NCI-H510A (cell line): ENCODE data around the gene HES6.
"Not testable (repeated sequence)": the region's sequence is repeated elsewhere in the genome, so short reads cannot be mapped to it uniquely, and the experiment has no call there.

Experiments
- DNase-seq: peaks from one replicate; lab custom pipeline; 2025; lab: John Stamatoyannopoulos, UW

The HES6 gene

DNA sequence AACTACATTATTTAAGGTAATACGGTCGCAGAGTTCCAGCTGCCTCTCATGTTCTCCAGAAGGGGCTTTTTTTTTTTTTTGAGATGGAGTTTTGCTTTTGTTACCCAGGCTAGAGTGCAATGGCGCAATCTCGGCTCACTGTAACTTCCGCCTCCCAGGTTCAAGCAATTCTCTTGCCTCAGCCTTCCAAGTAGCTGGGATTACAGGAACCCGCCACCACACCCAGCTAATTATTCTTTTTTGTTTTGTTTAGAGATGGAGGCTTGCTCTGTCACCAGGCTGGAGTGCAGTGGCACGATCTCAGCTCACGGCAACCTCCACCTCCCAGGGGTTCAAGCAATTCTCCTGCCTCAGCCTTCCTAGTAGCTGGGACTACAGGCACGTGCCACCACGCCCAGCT lies 33.6 kb upstream of the HES6 start:
- DNase-seq = not testable (repeated sequence)

DNA sequence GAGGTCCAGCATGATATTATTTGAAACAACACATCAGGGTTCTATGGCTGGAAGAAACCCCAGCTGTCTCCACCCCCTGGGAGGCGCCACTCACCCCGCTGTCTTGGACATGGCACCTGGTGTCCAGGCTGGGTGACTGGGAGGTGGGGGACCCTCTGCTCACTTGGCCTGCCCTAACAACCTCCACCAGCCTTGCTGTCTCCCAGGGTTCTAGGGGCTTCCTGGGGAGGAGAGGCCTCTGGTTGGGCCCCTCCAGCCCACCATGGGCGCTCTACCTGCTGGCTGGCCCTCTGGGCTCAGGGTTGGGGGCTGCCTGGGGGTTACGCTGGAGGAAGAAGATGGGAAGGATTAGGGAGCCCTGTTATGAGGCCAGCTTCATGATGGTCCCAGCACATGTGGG lies 32.3 kb upstream of the HES6 start:
- DNase-seq = no peak

DNA sequence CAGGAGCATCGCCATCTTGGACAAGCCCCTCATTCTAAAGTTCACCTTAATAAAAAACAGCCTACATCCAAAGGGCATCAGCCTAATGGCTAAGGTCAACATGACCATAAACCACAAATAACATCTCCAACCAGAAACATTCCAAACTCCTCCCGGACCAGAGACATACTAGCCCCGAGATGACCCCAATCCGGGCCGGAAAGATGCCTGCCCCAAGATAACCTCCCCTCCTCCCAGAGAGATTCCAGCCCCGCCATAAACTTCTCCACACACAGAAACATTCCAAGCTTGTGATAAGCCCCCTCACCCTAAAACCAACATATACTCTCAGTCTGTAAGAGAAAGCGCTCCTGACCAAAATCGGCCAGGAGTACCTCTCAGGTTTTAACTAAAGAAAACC lies 31.8 kb upstream of the HES6 start:
- not testable (repeated sequence) for DNase-seq

GRCh38 chr2:238271061-238271554 lies 31.3 kb upstream of the HES6 start:
- DNase-seq = no peak

DNA sequence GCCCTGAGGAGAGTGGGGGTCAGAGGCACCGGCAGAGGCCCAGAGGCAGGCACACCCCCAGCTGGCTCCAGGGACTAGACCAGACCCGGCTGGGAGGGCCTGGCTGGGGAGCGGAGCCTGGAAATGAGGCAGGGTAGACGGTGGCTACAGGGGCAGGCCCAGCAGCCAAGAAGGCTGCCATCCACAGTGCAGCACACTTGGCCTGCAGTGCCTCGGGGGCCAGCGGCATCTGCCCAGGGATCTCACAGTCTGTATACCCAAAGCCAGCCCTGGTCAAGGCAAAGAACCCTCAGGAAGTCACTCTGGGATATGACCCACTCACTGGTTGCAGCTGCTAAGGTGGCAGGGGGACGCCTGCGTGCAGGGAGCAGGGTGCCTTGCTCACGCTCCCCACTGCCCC lies 30.8 kb upstream of the HES6 start:
- DNase-seq = no peak

DNA sequence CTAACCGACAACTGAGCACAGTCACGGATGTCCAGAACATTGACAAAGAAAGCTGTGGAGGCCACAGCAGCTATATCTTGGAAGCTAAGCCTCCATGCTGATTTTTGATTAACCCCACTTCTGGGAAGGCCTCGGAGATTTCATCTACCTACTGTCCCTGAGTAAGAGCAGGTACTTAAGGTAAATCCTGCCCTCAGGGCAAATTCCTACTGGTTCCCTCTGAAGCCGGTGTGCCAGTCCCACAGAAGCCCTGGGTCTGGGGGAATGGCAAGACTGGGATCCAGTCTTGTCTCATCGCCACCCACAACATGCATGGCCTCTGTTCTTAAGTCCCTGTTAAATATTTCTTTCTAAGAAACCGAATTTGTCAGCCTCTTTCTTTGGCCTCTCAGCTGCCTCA lies 29.9 kb upstream of the HES6 start:
- no peak for DNase-seq

- no peak for DNase-seq
Observed at GRCh38 chr2:238267884-238268680, 28.2 kb upstream of the HES6 start.

DNA sequence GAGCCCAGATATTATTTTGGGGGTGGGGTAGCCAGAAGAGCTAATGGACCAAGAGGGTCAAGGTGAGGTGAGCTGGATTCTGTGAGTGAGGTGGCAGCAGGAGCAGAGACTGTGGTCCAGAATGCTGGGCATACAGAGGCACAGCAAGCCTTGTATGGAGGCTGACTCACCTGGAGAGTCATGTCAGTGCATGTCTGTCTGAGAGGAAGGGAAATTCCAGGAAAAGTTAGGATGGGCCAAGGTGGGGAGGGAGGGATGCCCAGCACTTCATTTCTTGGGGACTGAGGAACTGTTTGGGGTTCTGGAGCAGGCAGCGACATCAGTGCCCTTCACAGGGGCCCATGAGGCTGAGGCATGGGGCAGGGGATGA lies 27.5 kb upstream of the HES6 start:
- no peak for DNase-seq

DNA sequence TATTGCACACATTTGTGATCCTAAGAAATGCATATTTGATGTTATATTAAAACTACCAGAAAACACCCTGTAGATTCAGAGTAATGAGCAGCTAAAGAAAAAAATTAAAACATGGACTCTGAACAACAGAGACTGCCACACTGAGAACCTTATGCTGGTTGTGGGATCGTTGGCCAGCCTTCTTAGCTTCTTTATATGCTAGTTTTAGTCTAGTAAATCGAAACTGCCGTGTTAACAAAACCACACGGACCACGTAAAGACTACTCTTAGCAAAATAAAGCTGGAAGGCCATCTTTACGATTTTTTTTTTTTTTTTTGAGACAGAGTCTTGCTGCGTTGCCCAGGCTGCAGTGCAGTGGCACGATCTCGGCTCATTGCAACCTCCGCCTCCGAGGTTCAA lies 25.8 kb upstream of the HES6 start:
- DNase-seq = no peak

DNA sequence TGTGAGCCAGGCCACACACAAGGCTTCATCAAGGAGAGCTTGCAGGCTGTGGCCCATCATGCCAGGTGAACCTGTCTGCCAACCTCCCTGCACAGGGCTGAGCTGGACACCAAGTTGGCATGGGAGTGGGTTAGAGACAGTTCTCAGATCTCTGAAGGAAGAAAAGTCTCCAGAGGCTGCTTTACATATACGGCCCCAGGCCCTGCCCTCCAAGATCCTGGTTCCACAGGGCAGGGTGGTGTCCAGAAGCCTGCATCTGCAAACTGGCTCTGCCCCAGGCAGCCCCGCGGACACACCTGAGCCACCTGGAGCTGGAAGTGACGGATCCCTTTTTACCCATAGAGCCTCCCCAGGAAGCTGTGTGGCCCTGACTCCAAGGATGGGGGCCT lies 24.2 kb upstream of the HES6 start:
- DNase-seq = no peak

- DNase-seq = peak; percentile 54
Observed at GRCh38 chr2:238263204-238264071, 23.6 kb upstream of the HES6 start.

- DNase-seq = no peak
Observed at GRCh38 chr2:238262496-238263122, 22.8 kb upstream of the HES6 start.

- DNase-seq = no peak
Observed at GRCh38 chr2:238261718-238262375, 22.0 kb upstream of the HES6 start.

DNA sequence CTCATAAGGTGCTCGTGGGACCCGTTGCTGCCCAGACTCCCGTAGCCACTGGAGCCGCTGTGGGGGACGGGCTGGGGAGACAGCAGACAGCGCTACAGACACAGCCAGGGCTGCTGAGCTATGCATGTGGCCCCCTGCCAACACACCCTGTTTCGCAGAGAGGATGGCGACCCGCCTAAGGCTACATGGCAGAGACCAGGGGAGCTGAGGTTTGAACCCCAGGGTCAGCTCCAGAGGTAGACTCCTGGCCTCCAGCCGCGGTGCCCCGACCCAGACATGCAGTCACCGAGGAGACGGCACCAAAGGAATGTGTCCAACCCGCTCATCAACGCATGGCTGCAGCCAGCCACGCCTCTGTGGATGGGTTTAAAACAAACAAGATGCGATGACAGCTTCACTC lies 21.0 kb upstream of the HES6 start:
- DNase-seq = no peak

- peak; percentile 28 for DNase-seq
Observed at GRCh38 chr2:238259061-238260020, 19.5 kb upstream of the HES6 start.

GRCh38 chr2:238257786-238258700 lies 18.2 kb upstream of the HES6 start:
- no peak for DNase-seq

DNA sequence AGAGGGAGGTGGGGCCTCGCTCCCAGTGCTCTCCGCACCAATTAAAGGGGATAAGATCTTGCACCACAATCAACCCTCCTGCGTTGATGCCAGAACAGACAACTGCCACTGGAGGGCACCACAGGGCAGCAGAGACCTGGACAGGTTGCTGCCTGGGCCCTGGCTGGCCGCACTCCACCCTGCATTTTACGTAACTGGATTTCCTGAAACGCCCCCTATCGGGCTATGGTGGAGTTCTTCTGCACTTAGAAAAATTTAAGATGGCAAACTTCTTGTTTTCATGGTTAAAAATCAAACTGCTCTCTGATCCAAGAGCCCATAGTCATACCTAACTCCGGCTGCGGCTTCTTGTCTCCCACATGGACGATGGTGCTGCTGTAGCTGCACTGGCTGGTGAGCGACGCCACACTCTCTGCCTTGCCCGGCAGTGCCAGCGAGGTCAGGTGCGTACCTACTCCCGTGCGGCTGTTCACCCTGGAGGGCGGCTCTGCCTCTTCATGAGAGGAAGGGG lies 16.8 kb upstream of the HES6 start:
- peak; percentile 84 for DNase-seq

GRCh38 chr2:238256111-238256510 lies 16.3 kb upstream of the HES6 start:
- no peak for DNase-seq

GRCh38 chr2:238255636-238256035 lies 15.8 kb upstream of the HES6 start:
- no peak for DNase-seq

DNA sequence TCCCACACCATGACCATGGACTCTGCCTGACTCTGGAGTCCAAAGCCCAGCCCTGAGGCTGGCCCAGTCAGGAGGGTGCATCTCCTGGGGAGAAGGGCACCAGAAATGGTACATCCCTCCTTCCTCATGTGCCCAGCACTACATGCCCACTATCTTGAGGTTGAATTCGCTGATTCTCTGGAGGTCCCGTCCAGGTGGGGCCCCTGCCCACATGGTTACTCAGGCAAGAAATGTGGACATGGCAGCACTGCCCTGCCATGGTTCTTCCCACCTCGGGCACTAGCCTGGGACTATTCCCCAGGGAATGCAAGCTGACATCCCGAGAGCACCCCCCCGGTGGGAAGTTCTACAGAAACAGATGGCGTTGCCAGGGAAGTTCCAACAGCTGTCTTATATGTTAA lies 15.3 kb upstream of the HES6 start:
- DNase-seq = no peak
